Sigmoid colon (tissue), 7 donors: ENCODE data around the gene PPP1R14B. TPM values are rescaled to one million over a fixed set of nuclear protein-coding genes. Genes with fewer than 3 reads are reported as not detected.
A peak's percentile ranks its signal among the peaks of the same experiment; 100 is the strongest.
"Not testable (repeated sequence)": the region's sequence is repeated elsewhere in the genome, so short reads cannot be mapped to it uniquely, and the experiment has no call there.

Experiments used
- DNase-seq: peaks from one replicate; pipeline ENCODE4 v3.0.0-alpha.2; 2019
- H3K27ac ChIP-seq, 4 donors: fragments of 200-600 bp; sonication (generic); one replicate each; pipeline ENCODE4 v1.5.1; 2016 to 2019; ENCODE audit warnings: mild to moderate bottlenecking in 1 of 4
- H3K27me3 ChIP-seq, 3 donors: fragments of 200-600 bp; sonication (generic); one replicate each; pipeline ENCODE4 v1.5.1; 2019; ENCODE audit warnings: mild to moderate bottlenecking in 1 of 3
- H3K36me3 ChIP-seq, 4 donors: fragments of 200-600 bp; sonication (generic); one replicate each; pipeline ENCODE4 v1.5.1; 2016 to 2019
- H3K4me1 ChIP-seq, 4 donors: fragments of 200-600 bp; sonication (generic); one replicate each; pipeline ENCODE4 v1.5.1; 2017 to 2019
- H3K4me3 ChIP-seq, 4 donors: fragments of 200-600 bp; sonication (generic); one replicate each; pipeline ENCODE4 v1.5.1; 2017 to 2019; ENCODE audit warnings: mild to moderate bottlenecking in 2 of 4, moderate library complexity in 1 of 4
- H3K9me3 ChIP-seq, 4 donors: fragments of 200-600 bp in 3 of 4; sonication (generic) in 3 of 4; one replicate each; pipeline versions ENCODE4 v1.5.1 to v1.6.1; 2013 to 2019
- EP300 ChIP-seq, 4 donors: sonication (generic); formaldehyde crosslinking; IDR thresholded peaks; one replicate each; pipeline ENCODE4 v1.6.1; 2017; ENCODE audit warnings: antibody characterized with exemption in 4 of 4
- POLR2A ChIP-seq, 2 donors: fragments of 450-650 bp; IDR thresholded peaks; one replicate each; pipeline ENCODE4 v1.6.1; 2016; ENCODE audit warnings: antibody characterized with exemption in 2 of 2, mild to moderate bottlenecking in 2 of 2, moderate library complexity in 2 of 2
- POLR2AphosphoS5 ChIP-seq, 4 donors: sonication (generic); formaldehyde crosslinking; IDR thresholded peaks; one replicate each; pipeline ENCODE4 v1.6.1; 2017; ENCODE audit warnings: antibody characterized with exemption in 4 of 4
- WGBS, 2 donors: extraction: QIAGEN DNeasy Blood & Tissue Kit; methylation state at CpG; one replicate each; pipeline ENCODE4 v1.1.7; 2013; 5-methylcytosine and 5-hydroxymethylcytosine counted together
- intact Hi-C: fragments of 100-400 bp; cut with DNase I; formaldehyde crosslinking; loops from one replicate; pipeline ENCODE4 v1.15.1; 2023
- polyA plus RNA-seq, 3 donors: library from polyadenylated mRNA; stranded (reverse); fragments of 200-250 nt; gene quantifications; one replicate each; pipeline ENCODE4 v1.2.3, GENCODE V29; 2013
- total RNA-seq, 4 donors: library from RNA; depleted of rRNA; stranded (reverse); fragments of >200 nt; gene quantifications; one replicate each; pipeline ENCODE4 v1.1.0, GENCODE V29; 2016
- TF ChIP-seq, protein P1 (sequence below), 4 experiments: fragments of 450-650 bp in 3 of 4; fragments of 200-600 bp in 1 of 4; IDR thresholded peaks; one replicate each; pipeline ENCODE4 v1.5.1; 2016 to 2019; ENCODE audit warnings: antibody characterized with exemption in 4 of 4, mild to moderate bottlenecking in 3 of 4, moderate library complexity in 2 of 4
- donor health status: healthy with polysubstance abuse.
- donor health status: Bipolar disorder and iron deficiency.
- donor health status: healthy.

Gene PPP1R14B
- total and polyA plus RNA-seq, 7 donors = 31.8 to 159 (median 66.6) TPM

DNA sequence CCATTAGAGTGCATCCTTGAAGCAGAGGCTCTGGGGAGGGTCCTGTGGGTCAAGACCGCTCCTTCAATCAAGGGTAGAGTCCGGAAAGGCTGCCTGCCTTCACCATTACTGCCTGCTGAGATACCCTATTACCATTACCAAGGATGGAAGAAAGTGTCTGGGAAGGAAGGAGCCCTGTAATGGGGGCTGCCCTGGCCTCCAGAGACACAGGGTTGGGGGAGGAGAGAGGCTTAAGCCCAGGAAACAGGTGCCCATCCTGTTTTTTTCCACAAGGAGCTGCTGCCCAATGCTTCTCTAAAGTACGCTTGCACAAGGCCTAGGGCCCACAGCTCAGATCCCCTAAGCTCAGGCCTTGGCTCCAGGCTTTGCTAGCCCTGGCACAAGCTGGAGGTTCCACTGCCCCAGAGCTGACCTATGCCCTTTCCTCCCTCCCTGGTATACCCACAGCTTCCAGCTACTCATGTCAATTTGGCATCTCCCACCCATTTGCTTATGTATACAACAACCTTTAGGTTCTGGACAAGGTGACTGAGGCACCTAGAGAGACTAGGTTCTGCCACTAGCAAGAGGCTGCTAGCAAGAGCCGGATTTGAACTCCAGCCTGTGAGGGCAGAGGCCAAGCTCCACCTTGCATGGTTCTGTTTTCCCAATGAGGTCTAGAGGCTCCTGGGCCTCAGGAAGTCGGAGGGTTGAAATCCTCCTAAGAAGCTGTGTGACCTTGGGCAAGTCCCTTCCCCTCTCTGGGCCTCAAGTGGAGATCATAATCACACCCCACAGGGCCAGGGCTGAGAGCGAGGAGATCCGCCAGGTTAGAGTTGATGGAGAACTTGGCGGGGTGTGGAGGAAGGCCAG lies 3.0 kb upstream of the PPP1R14B start:
- peaks cover 0 to 63% (median 45%) of the 10 kb centered on the region in 4 donors for H3K4me1 ChIP-seq
- intact Hi-C loops = loop anchor here (5.0 kb wide), 1 partner anchor 53 kb away; the partner anchor contains the start of gene CATSPERZ
- WGBS, 2 donors = 88 to 89% methylated on average over 8 of the region's 8 CpGs

GRCh38 chr11:64249038-64249437 lies 2.3 kb upstream of the PPP1R14B start:
- no peak for DNase-seq
- peaks cover 0 to 2% (median 0%) of the 10 kb centered on the region in 4 donors for H3K36me3 ChIP-seq
- no peak overlapping the region for H3K27ac ChIP-seq
- H3K4me3 ChIP-seq = no peak overlapping the region
- H3K27me3 ChIP-seq = no peaks in the 10 kb centered on the region
- TF ChIP-seq EP300 (IDR thresholded peaks at IDR 0.05) = no peak
- no peak for TF ChIP-seq POLR2AphosphoS5 (IDR thresholded peaks at IDR 0.05)
- TF ChIP-seq, protein P1, sequence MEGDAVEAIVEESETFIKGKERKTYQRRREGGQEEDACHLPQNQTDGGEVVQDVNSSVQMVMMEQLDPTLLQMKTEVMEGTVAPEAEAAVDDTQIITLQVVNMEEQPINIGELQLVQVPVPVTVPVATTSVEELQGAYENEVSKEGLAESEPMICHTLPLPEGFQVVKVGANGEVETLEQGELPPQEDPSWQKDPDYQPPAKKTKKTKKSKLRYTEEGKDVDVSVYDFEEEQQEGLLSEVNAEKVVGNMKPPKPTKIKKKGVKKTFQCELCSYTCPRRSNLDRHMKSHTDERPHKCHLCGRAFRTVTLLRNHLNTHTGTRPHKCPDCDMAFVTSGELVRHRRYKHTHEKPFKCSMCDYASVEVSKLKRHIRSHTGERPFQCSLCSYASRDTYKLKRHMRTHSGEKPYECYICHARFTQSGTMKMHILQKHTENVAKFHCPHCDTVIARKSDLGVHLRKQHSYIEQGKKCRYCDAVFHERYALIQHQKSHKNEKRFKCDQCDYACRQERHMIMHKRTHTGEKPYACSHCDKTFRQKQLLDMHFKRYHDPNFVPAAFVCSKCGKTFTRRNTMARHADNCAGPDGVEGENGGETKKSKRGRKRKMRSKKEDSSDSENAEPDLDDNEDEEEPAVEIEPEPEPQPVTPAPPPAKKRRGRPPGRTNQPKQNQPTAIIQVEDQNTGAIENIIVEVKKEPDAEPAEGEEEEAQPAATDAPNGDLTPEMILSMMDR (IDR thresholded peaks at IDR 0.05) = no peak
- TF ChIP-seq POLR2A (IDR thresholded peaks at IDR 0.05) = no peak
- WGBS, 2 donors = 93 to 94% methylated on average over 4 of the region's 4 CpGs
- peaks cover 0 to 68% (median 46%) of the 10 kb centered on the region in 4 donors for H3K4me1 ChIP-seq
- intact Hi-C loops = loop anchor here (5.0 kb wide), 1 partner anchor 53 kb away; the partner anchor contains the start of gene CATSPERZ
- no peaks in the 10 kb centered on the region for H3K9me3 ChIP-seq

More for the DNA sequence above, 3.0 kb upstream of the PPP1R14B start:
- no peak for DNase-seq
- peaks cover 0 to 5% (median 2%) of the 10 kb centered on the region in 4 donors for H3K36me3 ChIP-seq
- H3K9me3 ChIP-seq = no peaks in the 10 kb centered on the region
- no peak overlapping the region for H3K27ac ChIP-seq
- TF ChIP-seq, protein P1 (IDR thresholded peaks at IDR 0.05) = no peak
- TF ChIP-seq POLR2A (IDR thresholded peaks at IDR 0.05) (no peak), POLR2AphosphoS5 (IDR thresholded peaks at IDR 0.05) (no peak), EP300 (IDR thresholded peaks at IDR 0.05) (no peak)
- no peaks in the 10 kb centered on the region for H3K27me3 ChIP-seq
- H3K4me3 ChIP-seq = no peak overlapping the region

- no peak for TF ChIP-seq POLR2A (IDR thresholded peaks at IDR 0.05)
- no peak for TF ChIP-seq EP300 (IDR thresholded peaks at IDR 0.05)
- TF ChIP-seq, protein P1 (IDR thresholded peaks at IDR 0.05) = no peak
- no peak for TF ChIP-seq POLR2AphosphoS5 (IDR thresholded peaks at IDR 0.05)
- no peak for DNase-seq
- Histone ChIP-seq H3K36me3 (peaks cover 0 to 7% (median 2%) of the 10 kb centered on the region in 4 donors), H3K27me3 (no peaks in the 10 kb centered on the region), H3K4me3 (no peak overlapping the region), H3K4me1 (peaks cover 0 to 69% (median 46%) of the 10 kb centered on the region in 4 donors), H3K9me3 (no peaks in the 10 kb centered on the region), H3K27ac (no peak overlapping the region)
- intact Hi-C loops = loop anchor here (5.0 kb wide), 1 partner anchor 54 kb away; the partner anchor contains the start of gene CATSPERZ
- 76 to 87% methylated on average over 7 of the region's 7 CpGs for WGBS, 2 donors
Measured at GRCh38 chr11:64248578-64248977, 1.8 kb upstream of the PPP1R14B start.

GRCh38 chr11:64247729-64248531 lies 1.2 kb upstream of the PPP1R14B start:
- H3K36me3 ChIP-seq = peaks cover 0 to 9% (median 4%) of the 10 kb centered on the region in 4 donors
- peak overlapping the region; percentile 83 to 94 (median 89) for H3K27ac ChIP-seq
- DNase-seq = no peak
- H3K4me1 ChIP-seq = peaks cover 0 to 67% (median 46%) of the 10 kb centered on the region in 4 donors
- H3K4me3 ChIP-seq = peak overlapping the region; percentile 52 to 64 (median 56)
- TF ChIP-seq POLR2A (IDR thresholded peaks at IDR 0.05) (no peak), POLR2AphosphoS5 (IDR thresholded peaks at IDR 0.05) (no peak), EP300 (IDR thresholded peaks at IDR 0.05) (no peak)
- TF ChIP-seq, protein P1 (IDR thresholded peaks at IDR 0.05) = no peak
- 31 to 53% methylated on average over 31 of the region's 31 CpGs for WGBS, 2 donors
- intact Hi-C loops = loop anchor here (5.0 kb wide), 1 partner anchor 54 kb away; the partner anchor contains the start of gene CATSPERZ
- no peaks in the 10 kb centered on the region for H3K9me3 ChIP-seq
- no peaks in the 10 kb centered on the region for H3K27me3 ChIP-seq

- not testable (repeated sequence) for H3K9me3 ChIP-seq, H3K36me3 ChIP-seq, H3K27me3 ChIP-seq, DNase-seq
- Histone ChIP-seq H3K27ac (peak overlapping the region; percentile 83 to 96 (median 92)), H3K4me1 (peaks cover 0 to 67% (median 44%) of the 10 kb centered on the region in 4 donors), H3K4me3 (peak overlapping the region; percentile 53 to 64 (median 56))
- 1 to 2% methylated on average over 43 of the region's 43 CpGs for WGBS, 2 donors
- intact Hi-C loops = loop anchor here (5.0 kb wide), 1 partner anchor 56 kb away; the partner anchor contains the start of gene CATSPERZ
Measured at GRCh38 chr11:64246621-64246870, 197 bp downstream of the PPP1R14B start.
